GM21619 (cell line): ENCODE data around the gene HBA1.
"Not testable (repeated sequence)": the region's sequence is repeated elsewhere in the genome, so short reads cannot be mapped to it uniquely, and the experiment has no call there.

ENCODE experiments used
- ATAC-seq: cut with Tn5 transposase; IDR thresholded peaks from one replicate; pipeline ENCODE4 v1.9.1; 2021; ENCODE audit not compliant: unreplicated experiment

Gene HBA1

DNA sequence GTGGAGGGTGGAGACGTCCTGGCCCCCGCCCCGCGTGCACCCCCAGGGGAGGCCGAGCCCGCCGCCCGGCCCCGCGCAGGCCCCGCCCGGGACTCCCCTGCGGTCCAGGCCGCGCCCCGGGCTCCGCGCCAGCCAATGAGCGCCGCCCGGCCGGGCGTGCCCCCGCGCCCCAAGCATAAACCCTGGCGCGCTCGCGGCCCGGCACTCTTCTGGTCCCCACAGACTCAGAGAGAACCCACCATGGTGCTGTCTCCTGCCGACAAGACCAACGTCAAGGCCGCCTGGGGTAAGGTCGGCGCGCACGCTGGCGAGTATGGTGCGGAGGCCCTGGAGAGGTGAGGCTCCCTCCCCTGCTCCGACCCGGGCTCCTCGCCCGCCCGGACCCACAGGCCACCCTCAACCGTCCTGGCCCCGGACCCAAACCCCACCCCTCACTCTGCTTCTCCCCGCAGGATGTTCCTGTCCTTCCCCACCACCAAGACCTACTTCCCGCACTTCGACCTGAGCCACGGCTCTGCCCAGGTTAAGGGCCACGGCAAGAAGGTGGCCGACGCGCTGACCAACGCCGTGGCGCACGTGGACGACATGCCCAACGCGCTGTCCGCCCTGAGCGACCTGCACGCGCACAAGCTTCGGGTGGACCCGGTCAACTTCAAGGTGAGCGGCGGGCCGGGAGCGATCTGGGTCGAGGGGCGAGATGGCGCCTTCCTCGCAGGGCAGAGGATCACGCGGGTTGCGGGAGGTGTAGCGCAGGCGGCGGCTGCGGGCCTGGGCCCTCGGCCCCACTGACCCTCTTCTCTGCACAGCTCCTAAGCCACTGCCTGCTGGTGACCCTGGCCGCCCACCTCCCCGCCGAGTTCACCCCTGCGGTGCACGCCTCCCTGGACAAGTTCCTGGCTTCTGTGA lies at the start of gene HBA1:
HBA1 (plus strand) TSS at position 204 of the 906 bp plus-strand sequence; CDS start at position 241, 37 bp downstream.
- ATAC-seq = not testable (repeated sequence)

DNA sequence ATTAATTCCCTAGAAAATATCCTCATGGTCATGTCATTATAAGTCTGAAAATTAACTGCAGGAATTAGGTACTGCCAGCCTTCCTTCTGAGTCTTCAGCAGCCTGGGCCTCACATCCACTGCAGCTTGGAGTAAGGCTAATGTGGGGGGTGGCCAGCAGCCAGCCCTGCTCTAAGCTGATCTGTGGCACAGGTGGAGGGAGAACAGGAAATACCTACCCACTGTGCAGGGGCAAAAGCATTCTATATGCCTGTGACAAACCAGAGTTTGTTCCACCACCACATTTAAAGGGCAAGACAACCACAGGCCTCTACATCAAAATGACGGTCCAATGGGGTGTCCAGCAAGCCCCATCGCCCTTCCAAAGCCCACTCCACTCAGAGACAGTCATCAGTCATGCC lies 47.4 kb upstream of the HBA1 start:
- ATAC-seq = no peak

DNA sequence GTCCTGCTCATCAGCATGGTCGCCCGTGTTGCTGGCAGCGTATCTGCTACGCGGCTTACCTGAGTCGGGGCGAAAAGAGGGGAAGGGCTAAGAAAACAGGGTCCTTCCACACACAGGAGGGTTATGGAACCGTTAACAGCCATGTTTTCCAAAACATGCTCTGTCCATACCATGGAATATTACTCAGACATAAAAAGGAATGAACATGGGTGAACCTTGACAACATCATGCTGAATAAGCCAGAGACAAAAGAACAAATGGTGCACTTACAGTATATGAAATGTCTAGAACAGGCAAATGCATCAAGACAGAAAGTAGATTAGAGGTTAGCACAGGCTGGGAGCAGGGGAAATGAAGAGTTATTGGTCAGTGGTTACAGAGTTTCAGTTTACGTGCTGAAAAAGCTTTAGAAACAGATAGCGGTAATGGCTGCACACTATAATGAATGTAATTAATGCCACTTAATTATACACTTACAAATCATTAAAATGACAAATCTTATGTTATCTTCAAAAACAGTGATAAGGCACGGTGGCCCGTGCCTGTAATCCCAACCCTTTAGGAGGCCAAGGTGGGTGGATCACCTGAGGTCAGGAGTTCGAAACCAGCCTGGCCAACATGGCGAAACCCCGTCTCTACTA lies 45.8 kb upstream of the HBA1 start:
- no peak for ATAC-seq

DNA sequence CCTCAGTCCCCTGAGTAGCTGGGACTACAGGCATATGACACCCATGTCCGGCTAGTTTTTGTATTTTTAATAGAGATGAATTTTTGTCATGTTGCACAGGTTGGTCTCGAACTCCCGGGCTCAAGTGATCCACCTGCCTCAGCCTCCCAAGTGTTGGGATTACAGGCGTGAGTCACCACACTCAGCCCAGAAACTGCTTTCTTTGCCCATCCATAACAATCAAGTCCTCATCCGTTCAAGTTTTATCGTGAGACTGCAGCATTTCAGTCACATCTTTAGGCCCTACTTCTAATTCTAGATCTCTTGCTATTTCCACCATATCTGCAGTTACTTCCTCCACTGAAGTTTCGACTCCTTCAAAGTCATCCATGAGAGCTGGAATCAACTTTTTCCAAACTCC lies 44.4 kb upstream of the HBA1 start:
- no peak for ATAC-seq

DNA sequence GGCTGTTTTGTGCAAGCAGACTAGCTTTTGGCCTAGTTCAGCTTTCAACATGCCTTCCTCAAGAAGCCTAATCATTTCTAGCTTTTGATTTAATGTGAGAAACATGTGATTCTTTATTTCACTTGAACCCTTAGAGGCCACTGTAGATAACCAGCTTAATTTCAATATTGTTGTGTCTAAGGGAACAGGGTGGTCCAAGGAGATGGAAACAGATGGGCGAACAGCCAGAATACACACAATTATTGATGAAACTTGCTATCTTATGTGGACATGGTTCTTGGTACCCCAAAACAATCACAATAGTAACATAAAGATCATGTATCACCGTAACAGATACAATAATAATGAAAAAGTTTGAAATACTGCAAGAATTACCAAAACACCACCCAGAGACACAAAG lies 42.8 kb upstream of the HBA1 start:
- no peak for ATAC-seq

DNA sequence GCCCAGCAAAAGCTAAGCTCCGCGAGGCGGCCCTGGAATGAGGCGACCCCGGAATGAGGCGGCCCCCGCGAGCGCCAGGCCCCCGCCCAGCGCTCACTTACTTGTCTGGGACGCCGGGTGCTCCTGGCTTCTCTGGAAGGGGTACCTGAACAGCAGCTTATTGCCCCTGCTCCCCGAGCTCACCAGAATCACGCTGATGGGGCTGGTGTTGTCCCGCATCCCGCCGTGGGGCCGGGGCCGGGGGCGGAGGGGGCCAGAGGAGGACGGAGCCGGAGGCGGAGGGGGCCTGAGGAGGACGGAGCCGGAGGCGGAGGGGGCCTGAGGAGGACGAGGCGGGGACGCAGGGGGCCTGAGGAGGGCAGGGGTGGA lies 38.4 kb upstream of the HBA1 start:
- ATAC-seq = no peak

DNA sequence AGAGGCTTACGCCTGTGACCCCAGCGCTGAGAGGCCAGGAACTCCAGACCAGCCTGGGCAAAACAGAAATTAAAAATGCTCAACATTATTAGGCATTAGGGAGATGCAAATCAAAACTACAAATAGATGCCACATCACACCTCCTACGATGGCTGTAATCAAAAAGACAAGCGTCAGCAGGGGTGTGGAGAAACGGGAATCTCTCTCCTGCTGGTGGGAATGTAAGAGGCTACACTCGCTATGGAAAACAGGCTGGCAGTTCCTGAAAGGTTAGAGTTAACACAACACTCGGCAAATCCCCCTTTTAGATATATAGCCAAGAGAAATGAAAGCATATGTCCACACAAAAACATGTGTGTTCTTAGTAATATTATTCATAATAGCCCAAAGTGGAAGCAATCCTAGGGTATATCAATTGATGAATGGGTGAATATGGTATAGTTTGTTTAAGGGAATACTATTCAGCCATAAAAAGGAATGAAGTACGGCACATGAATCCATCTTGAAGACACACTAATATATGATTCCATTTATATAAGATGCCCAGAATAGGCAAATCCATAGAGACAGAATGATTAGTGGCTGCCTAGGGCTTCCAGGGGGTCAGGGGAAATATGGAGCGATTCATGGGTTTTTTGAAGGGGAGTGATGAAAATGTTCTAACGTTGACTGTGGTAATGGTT lies 36.2 kb upstream of the HBA1 start:
- ATAC-seq = no peak

DNA sequence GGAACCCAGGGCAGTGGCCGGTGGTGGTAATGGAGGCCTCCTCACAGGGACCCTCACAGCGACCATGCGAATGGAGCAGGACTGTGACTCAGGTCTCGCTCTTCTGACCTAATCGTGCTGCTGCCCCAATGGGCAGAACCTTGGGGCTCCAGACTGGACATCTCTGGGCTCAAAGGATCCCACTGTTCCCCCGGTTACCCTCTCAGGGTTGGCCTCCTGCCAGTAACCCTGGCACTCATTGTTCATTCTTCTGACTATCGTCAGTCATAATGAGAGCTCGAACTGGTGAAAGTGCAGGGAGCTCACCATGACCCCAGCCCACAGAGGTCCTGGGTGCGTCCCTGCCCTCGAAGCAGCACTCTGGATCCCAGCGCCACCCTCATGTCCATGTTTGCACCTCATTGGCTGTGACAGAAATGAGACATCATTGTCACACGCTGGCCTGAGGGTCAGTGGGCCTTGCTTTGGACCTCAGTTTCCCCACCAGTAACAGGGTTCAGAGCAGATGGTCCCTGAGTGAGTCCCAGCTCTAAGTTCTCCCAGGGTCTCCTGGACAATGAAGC lies 34.0 kb upstream of the HBA1 start:
- no peak for ATAC-seq

DNA sequence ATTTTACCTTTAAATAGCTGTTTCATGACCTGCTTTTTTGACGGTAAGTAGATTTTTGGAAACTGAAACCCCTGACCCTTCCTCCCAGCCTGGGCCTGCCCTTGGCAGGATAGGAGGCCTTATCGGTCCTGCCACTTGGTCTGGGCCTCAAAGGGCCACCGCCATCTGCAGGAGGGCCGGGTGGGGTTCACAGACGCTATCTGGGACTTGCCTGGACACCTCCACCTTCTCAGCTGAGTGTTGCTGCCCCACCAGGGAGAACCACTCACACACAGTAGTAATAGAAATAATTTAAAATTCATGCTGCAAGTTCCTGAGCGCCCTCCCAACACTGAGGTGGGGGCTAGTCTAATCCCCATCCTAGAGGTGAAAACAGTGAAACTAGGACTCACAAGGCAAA lies 33.4 kb upstream of the HBA1 start:
- ATAC-seq = no peak

DNA sequence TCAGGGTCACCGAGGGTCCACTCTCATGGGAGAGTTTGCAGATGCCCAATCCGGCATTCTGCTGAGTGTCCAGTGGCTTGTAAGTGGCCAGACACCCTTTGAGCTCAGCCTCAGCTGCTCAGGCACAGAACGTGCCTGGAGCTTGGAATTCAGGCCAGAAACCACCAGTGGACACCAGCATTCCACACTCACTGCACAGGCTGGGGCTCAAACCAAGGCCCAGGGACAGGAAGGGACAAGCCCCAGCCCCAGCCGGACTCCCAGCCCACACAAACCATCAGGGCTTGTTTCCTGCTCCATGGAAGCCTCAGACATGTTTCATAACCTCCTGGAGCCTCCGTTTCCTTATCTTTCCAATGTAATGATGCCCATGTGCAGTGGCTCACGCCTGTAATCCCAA lies 33.0 kb upstream of the HBA1 start:
- no peak for ATAC-seq

DNA sequence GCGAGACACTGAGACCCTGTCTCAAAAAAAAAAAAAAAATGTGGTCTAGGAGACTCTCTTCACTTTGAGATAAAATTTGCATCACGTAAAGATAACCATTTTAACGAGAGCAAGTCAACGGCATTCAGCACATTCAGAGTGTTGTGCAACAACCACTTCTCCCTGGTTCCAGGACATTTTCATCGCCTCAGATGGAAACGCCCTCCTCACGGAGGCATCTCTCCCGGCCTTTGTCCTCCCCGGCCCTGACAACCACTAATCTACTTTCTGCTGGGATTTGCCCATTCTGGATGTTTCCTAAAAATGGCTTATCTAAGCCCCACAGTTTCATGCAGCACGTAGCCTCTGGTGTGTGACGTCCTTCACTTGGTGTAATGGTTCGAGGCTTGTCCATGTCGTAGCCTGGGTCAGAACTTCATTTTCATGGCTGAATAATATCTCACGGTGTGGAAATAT lies 31.7 kb upstream of the HBA1 start:
- no peak for ATAC-seq

DNA sequence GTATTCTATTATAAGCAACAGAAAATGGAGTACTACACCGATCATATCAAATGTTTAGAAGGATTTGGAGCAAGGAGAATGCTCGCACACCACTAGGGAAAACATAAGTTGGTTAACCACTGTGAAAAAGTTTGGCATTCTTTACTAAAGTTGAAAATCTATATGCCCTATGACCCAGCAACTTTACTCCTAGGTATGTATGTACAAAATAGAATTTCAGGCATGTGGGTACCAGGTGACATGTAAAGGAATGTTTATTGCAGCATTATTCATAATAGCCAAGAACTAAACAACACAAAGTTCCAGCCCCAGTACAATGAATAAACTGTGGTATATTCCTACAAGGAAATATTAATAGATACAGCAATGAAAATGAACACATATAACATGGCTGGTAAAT lies 29.8 kb upstream of the HBA1 start:
- no peak for ATAC-seq

DNA sequence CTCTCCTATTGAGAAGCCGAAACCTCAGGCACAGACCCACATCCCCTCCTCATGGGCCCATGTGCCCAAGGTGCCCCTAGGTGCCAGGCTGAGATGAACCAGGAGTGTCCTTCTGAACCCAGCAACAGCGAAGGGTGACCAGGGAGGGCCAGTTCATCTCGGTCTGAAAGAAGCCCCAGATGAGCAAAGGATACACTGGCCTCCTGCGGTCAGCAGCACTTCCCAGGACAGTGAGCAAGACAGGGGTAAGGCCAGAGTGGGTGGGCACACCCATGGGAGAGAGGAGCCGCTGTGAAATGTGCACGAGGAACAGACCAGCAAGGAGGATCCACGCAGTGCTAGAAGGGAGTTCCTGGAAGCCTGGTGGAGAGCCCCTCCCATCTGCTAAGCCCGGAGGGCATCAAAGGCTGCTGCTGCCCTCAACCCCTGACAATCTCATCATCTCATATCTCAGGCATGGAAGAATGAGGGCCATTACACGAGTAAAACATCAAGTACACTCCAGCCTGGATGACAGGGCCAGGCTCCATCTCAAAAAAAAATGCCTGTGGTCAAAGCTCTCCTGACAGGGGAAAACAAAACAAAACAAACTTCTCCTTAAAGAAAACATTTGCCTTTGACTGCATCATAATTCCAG lies 27.3 kb upstream of the HBA1 start:
- ATAC-seq = no peak

DNA sequence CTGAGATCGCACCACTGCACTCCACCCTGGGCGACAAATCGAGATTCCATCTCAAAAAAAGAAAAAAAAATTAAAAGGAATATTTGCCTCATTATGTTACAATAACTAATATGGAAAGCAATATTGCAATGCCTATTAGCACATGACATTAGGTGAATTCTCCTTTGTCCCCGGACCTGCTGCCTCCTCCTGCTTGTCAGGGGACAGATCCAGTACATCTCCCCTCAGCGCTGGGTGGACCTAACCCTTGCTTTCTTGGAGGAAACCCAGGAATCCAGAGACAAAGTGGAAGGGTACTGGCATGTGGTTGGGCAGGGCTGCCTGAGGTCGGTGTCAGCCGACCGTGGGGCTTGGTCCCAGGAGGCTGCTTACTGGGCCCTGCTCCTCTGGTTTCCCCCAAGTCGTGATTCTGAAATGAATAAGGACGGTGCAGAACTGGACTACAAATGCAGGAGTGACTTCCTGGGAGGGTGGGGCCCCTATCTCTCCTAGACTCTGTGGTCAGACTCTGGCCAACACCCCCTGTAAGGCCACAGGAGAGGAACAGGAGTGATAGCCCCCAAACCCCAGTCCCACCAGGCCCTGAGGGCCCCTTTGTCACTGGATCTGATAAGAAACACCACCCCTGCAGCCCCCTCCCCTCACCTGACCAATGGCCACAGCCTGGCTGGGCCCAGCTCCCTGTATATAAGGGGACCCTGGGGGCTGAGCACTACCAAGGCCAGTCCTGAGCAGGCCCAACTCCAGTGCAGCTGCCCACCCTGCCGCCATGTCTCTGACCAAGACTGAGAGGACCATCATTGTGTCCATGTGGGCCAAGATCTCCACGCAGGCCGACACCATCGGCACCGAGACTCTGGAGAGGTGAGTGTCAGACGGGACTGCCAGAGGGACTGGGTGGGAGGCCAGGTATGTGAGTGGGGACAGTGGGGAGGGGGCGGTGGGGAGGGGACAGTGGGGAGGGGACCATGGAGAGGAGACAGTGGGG lies 24.0 kb upstream of the HBA1 start, which contains the start of gene HBZ:
HBZ (plus strand) TSS at position 504 of the 988 bp plus-strand sequence; CDS start at position 770, 266 bp downstream.
- no peak for ATAC-seq

DNA sequence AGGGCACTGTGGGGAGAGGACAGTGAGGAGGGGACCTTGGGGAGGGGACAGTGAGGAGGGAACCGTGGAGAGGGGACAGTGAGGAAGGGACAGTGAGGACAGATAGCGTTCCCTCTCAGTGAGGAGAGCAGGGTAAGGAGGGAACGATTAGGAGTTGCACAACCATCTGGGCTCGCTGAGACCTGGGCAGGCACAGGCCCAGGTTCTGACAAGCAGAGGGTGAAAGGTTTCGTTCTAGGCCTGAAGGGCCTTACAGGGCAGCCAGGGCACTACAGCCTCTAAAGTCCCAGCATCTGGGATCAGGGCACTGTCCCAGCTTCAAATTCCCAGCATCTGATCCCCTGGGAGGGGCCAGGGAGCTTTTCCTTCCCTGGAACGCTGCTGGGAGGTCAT lies 23.4 kb upstream of the HBA1 start:
- not testable (repeated sequence) for ATAC-seq

DNA sequence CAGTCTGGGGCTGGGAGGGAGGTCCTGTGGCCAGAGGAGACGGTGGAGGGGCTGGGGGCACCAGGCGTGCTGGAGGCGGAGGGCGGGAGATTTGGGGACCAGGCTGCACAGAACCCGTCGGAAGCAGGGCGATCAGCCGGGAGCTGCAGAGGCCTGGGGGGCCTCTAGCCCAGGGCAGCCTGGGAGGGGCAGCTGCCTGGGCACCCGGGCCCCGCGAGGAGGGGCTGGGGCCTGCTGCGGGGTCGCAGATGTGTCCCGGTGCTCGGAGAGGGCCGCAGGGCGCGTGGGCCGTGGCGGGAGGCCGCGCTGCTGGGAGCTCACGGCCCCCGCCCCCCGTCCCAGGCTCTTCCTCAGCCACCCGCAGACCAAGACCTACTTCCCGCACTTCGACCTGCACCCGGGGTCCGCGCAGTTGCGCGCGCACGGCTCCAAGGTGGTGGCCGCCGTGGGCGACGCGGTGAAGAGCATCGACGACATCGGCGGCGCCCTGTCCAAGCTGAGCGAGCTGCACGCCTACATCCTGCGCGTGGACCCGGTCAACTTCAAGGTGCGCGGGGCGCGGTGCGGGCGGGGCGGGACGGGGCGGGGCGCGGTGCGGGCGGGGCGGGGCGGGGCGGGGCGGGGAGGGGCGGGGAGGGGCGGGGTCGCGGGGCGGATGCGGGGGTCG lies 22.8 kb upstream of the HBA1 start:
- not testable (repeated sequence) for ATAC-seq

DNA sequence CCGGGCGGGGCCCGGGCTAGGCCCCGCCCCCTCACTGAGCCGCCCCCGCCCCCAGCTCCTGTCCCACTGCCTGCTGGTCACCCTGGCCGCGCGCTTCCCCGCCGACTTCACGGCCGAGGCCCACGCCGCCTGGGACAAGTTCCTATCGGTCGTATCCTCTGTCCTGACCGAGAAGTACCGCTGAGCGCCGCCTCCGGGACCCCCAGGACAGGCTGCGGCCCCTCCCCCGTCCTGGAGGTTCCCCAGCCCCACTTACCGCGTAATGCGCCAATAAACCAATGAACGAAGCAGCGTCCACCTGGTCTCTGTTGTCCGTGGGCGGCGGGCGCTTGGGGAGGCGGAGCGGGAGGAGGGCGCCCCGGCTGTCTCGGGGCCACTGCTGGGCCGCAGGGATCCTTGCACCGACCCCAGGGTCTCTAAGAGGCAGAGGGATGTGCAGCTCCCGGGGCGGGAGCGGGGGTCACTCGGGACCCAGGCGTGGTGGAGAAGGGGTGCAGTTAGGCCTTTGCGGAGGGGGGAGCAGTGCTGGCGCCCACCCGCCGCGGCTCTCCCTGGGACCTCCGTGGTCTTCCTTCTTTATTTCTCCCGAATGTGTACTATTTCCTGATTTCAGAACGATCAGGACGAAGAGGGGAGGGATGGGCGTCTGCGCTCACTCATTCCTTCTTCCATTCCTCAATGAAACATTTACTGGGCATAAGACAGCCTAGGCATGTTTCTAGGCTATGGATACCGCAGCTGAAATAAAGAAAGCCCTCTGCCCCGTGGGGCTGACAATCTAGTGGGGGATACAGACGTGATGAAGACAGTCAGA lies 22.1 kb upstream of the HBA1 start:
- no peak for ATAC-seq

DNA sequence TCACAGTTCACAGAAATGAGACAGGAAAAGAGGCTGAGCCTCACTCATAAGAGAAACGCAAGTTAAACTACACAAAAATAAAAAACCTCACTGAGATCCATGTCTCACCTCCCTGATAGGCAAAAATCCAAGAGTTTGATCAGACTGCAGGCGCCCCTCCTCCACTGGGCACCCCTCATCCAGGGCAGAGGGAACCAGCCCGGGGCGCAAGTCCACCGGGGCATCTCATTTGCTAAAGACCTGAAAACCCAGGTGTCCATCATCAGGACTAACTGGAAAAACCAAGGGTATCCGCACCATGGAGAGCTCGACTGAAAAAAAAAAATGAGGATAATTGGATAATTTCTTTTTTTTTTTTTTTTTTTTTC lies 21.5 kb upstream of the HBA1 start:
- ATAC-seq = no peak
